Tibial nerve (tissue), 3 donors: ENCODE results near the gene GLRA1.

Experiments
- CTCF ChIP-seq, 5 experiments: fragments of 200-600 bp in 3 of 5; fragments of 450-650 bp in 2 of 5; sonication (generic) in 3 of 5; IDR thresholded peaks; one replicate each; pipeline ENCODE4 v1.5.1; 2016 to 2019; ENCODE audit warnings: antibody characterized with exemption in 5 of 5, mild to moderate bottlenecking in 3 of 5, moderate library complexity in 2 of 5
- POLR2A ChIP-seq, 2 donors: fragments of 450-650 bp; IDR thresholded peaks; one replicate each; pipeline ENCODE4 v1.6.1; 2017; ENCODE audit warnings: antibody characterized with exemption in 2 of 2, mild to moderate bottlenecking in 2 of 2, moderate library complexity in 2 of 2

GRCh38 chr5:151780348-151780747 is 144.3 kb downstream of the GLRA1 start:
- no peak for TF ChIP-seq POLR2A (IDR thresholded peaks at IDR 0.05)
- no peak for TF ChIP-seq CTCF (IDR thresholded peaks at IDR 0.05)
